Panc1 (cell line): ENCODE results near the gene GPR149.

Source experiments
- POLR2AphosphoS5 ChIP-seq: IDR thresholded peaks from 2 replicates; pipeline ENCODE4 v1.6.1; 2012; ENCODE audit warnings: mild to moderate bottlenecking, low read depth, low read length, moderate library complexity
- SIN3A ChIP-seq: IDR thresholded peaks from 2 replicates; pipeline ENCODE4 v1.6.1; 2012; ENCODE audit warnings: low read depth, mild to moderate bottlenecking, low read length, moderate library complexity, borderline replicate concordance; ENCODE audit not compliant: insufficient read depth
- TCF7L2 ChIP-seq: IDR thresholded peaks from 2 replicates; pipeline ENCODE4 v1.6.1; 2011; ENCODE audit warnings: mild to moderate bottlenecking, low read depth, low read length, inconsistent platforms
- TF ChIP-seq, protein P1 (sequence below): fragments of 450-650 bp; IDR thresholded peaks from 2 replicates; pipeline ENCODE4 v1.5.1; 2017; ENCODE audit warnings: mild to moderate bottlenecking
- TF ChIP-seq, protein P2 (sequence below), 2 experiments: IDR thresholded peaks; 2 replicates each; pipeline ENCODE4 v1.6.1; 2011 to 2012; ENCODE audit warnings: low read depth in 2 of 2, control low read depth in 1 of 2, low read length in 1 of 2, mild to moderate bottlenecking in 1 of 2, moderate library complexity in 1 of 2; ENCODE audit not compliant: insufficient read depth in 1 of 2

DNA sequence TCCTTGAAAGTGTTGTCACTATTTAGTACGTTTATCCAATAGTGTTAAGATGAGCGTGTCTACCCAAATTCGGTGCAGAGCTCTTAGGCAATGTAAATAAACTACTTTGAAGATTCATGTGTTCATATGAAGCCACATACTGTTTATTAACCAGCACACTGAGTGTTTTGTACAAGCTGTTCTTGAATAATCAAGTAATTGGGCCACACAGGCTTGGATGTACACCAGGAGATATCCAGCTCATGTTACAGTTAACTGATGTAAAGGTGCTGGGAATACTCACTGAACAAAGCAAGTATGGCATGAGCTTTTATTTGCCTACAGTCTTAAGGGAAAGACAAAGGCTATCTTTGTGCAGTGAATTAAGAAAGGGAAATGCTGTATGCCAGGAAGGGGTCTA is 105.1 kb downstream of the GPR149 start:
- TF ChIP-seq, protein P1, sequence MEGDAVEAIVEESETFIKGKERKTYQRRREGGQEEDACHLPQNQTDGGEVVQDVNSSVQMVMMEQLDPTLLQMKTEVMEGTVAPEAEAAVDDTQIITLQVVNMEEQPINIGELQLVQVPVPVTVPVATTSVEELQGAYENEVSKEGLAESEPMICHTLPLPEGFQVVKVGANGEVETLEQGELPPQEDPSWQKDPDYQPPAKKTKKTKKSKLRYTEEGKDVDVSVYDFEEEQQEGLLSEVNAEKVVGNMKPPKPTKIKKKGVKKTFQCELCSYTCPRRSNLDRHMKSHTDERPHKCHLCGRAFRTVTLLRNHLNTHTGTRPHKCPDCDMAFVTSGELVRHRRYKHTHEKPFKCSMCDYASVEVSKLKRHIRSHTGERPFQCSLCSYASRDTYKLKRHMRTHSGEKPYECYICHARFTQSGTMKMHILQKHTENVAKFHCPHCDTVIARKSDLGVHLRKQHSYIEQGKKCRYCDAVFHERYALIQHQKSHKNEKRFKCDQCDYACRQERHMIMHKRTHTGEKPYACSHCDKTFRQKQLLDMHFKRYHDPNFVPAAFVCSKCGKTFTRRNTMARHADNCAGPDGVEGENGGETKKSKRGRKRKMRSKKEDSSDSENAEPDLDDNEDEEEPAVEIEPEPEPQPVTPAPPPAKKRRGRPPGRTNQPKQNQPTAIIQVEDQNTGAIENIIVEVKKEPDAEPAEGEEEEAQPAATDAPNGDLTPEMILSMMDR, result no peak
- no peak for TF ChIP-seq POLR2AphosphoS5
- no peak for TF ChIP-seq TCF7L2
- TF ChIP-seq SIN3A, result no peak
- TF ChIP-seq, protein P2, sequence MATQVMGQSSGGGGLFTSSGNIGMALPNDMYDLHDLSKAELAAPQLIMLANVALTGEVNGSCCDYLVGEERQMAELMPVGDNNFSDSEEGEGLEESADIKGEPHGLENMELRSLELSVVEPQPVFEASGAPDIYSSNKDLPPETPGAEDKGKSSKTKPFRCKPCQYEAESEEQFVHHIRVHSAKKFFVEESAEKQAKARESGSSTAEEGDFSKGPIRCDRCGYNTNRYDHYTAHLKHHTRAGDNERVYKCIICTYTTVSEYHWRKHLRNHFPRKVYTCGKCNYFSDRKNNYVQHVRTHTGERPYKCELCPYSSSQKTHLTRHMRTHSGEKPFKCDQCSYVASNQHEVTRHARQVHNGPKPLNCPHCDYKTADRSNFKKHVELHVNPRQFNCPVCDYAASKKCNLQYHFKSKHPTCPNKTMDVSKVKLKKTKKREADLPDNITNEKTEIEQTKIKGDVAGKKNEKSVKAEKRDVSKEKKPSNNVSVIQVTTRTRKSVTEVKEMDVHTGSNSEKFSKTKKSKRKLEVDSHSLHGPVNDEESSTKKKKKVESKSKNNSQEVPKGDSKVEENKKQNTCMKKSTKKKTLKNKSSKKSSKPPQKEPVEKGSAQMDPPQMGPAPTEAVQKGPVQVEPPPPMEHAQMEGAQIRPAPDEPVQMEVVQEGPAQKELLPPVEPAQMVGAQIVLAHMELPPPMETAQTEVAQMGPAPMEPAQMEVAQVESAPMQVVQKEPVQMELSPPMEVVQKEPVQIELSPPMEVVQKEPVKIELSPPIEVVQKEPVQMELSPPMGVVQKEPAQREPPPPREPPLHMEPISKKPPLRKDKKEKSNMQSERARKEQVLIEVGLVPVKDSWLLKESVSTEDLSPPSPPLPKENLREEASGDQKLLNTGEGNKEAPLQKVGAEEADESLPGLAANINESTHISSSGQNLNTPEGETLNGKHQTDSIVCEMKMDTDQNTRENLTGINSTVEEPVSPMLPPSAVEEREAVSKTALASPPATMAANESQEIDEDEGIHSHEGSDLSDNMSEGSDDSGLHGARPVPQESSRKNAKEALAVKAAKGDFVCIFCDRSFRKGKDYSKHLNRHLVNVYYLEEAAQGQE (IDR thresholded peaks at IDR 0.05; ENCODE audit: insufficient read depth in 1 of 2, low read depth in 2 of 2, low read length in 1 of 2), result no peak
